Gastrocnemius medialis (tissue), 4 donors: ENCODE data around the gene NSMCE1.

ENCODE experiments used
- POLR2A ChIP-seq, 2 donors: fragments of 450-650 bp; IDR thresholded peaks; one replicate each; pipeline ENCODE4 v1.6.1; 2017; ENCODE audit warnings: antibody characterized with exemption in 2 of 2, mild to moderate bottlenecking in 2 of 2, moderate library complexity in 2 of 2
- TF ChIP-seq, protein P1 (sequence below), 5 experiments: fragments of 450-650 bp in 3 of 5; fragments of 200-600 bp in 2 of 5; sonication (generic) in 2 of 5; IDR thresholded peaks in 4 of 5; conservative IDR thresholded peaks in 1 of 5; 1 replicate in 4 of 5; 2 replicates in 1 of 5; pipeline ENCODE4 v1.5.1; 2016 to 2019; ENCODE audit warnings: antibody characterized with exemption in 5 of 5, mild to moderate bottlenecking in 3 of 5, moderate library complexity in 3 of 5

DNA sequence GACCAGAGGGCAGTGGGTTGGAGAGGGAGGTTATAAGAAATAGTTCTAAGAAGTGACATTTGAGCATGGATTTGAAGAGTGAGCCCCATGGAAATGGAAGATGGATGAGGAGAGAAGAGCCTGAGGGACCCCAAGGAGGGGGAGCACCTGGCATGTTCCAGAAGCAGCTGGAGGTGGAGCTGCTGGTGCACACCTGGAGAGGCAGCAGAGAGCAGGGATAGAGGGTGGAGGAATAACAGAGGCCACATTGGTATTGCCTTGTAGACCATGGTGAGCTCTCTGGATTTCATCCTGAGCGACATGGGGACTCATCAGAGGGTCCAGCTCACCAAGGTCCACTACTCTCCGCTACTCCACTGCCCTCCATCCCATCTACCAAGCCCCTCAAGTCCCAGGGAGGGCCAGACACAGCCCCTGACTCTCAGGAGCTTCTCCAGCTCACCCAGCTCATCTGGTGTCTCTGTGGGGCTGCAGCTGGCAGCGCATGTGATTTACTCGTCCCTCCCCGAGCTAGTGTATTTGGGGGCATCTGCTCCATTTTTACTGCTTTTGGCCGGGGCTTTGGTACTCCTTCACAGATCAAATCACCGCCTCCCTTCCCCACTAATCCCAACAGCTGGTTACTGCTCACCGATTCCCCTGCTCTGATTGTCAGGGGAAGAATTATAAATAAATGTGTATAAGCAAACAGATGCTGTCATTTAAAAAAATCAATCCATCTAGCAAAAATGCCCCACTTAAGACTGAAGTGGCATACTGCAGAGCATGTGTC is 87.4 kb downstream of the NSMCE1 start:
- TF ChIP-seq POLR2A (IDR thresholded peaks at IDR 0.05): no peak
- TF ChIP-seq, protein P1, sequence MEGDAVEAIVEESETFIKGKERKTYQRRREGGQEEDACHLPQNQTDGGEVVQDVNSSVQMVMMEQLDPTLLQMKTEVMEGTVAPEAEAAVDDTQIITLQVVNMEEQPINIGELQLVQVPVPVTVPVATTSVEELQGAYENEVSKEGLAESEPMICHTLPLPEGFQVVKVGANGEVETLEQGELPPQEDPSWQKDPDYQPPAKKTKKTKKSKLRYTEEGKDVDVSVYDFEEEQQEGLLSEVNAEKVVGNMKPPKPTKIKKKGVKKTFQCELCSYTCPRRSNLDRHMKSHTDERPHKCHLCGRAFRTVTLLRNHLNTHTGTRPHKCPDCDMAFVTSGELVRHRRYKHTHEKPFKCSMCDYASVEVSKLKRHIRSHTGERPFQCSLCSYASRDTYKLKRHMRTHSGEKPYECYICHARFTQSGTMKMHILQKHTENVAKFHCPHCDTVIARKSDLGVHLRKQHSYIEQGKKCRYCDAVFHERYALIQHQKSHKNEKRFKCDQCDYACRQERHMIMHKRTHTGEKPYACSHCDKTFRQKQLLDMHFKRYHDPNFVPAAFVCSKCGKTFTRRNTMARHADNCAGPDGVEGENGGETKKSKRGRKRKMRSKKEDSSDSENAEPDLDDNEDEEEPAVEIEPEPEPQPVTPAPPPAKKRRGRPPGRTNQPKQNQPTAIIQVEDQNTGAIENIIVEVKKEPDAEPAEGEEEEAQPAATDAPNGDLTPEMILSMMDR (IDR thresholded peaks at IDR 0.05 in 4 of 5, conservative IDR thresholded peaks at IDR 0.05 in 1 of 5): no peak
